ENCODE data around the gene RPS6KA1.

RPS6KA1 gene

DNA sequence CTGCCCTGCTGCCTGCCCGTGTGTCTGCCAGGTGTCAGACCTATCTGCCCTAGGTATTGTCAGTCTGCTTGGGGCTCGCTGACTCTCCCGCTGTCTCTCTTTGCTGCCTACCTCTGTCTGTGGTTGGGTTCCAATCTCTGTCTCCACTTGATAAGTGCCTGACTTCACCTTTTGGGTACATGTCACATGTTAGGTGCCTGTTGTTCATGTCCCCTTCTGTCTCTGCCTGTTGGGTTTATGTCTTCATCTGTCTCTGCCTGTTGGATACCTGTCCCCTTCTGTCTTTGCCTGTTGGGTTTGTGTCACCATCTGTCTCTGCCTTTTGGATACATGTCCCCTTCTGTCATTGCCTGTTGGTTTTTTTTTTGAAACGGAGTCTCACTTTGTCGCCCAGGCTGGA lies 14.6 kb downstream of the RPS6KA1 start:
- H3K36me3 ChIP-seq (ENCODE audit: low read depth): peaks cover 38% of the 10 kb centered on the region
- H3K9me3 ChIP-seq (ENCODE audit: severe bottlenecking): no peaks in the 10 kb centered on the region
- no peak for DNase-seq (ENCODE audit: low spot score)
- no peaks in the 10 kb centered on the region for H3K27me3 ChIP-seq (ENCODE audit: insufficient read depth, poor library complexity, severe bottlenecking)
- TF ChIP-seq, protein P1, sequence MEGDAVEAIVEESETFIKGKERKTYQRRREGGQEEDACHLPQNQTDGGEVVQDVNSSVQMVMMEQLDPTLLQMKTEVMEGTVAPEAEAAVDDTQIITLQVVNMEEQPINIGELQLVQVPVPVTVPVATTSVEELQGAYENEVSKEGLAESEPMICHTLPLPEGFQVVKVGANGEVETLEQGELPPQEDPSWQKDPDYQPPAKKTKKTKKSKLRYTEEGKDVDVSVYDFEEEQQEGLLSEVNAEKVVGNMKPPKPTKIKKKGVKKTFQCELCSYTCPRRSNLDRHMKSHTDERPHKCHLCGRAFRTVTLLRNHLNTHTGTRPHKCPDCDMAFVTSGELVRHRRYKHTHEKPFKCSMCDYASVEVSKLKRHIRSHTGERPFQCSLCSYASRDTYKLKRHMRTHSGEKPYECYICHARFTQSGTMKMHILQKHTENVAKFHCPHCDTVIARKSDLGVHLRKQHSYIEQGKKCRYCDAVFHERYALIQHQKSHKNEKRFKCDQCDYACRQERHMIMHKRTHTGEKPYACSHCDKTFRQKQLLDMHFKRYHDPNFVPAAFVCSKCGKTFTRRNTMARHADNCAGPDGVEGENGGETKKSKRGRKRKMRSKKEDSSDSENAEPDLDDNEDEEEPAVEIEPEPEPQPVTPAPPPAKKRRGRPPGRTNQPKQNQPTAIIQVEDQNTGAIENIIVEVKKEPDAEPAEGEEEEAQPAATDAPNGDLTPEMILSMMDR (IDR thresholded peaks at IDR 0.05; ENCODE audit: poor library complexity, severe bottlenecking): no peak
- peaks cover 22% of the 10 kb centered on the region for H3K4me1 ChIP-seq (ENCODE audit: insufficient read depth, poor library complexity, severe bottlenecking)
- no peak overlapping the region for H3K27ac ChIP-seq (ENCODE audit: poor library complexity, severe bottlenecking)
- no peak overlapping the region for H3K4me3 ChIP-seq (ENCODE audit: severe bottlenecking)
- ATAC-seq (ENCODE audit: low read depth): no peak

DNA sequence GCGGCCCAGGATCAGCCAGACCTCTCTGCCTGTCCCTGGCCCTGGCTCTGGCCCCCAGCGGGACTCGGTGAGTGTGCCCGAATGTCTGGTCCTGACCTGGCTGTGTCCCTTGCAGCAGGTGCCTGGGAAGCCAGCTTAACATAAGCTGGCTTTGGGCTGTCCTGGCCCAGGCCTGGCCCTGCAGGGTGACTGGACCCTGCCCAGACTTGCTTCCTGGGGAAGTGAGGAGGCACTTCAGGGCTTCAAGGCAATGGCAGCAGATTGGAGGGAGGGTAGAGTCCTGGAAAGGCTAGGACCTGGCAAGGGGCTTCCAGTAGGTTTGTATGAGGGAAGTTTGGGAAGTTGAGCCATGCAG lies 16.4 kb downstream of the RPS6KA1 start:
- DNase-seq (ENCODE audit: low spot score) (no peak), ATAC-seq (ENCODE audit: low read depth) (no peak)
- H3K36me3 ChIP-seq (ENCODE audit: low read depth): peaks cover 31% of the 10 kb centered on the region
- no peak overlapping the region for H3K27ac ChIP-seq (ENCODE audit: poor library complexity, severe bottlenecking)
- no peak overlapping the region for H3K4me3 ChIP-seq (ENCODE audit: severe bottlenecking)
- H3K27me3 ChIP-seq (ENCODE audit: insufficient read depth, poor library complexity, severe bottlenecking): no peaks in the 10 kb centered on the region
- TF ChIP-seq, protein P1 (IDR thresholded peaks at IDR 0.05; ENCODE audit: poor library complexity, severe bottlenecking): no peak
- peaks cover 22% of the 10 kb centered on the region for H3K4me1 ChIP-seq (ENCODE audit: insufficient read depth, poor library complexity, severe bottlenecking)
- no peaks in the 10 kb centered on the region for H3K9me3 ChIP-seq (ENCODE audit: severe bottlenecking)

DNA sequence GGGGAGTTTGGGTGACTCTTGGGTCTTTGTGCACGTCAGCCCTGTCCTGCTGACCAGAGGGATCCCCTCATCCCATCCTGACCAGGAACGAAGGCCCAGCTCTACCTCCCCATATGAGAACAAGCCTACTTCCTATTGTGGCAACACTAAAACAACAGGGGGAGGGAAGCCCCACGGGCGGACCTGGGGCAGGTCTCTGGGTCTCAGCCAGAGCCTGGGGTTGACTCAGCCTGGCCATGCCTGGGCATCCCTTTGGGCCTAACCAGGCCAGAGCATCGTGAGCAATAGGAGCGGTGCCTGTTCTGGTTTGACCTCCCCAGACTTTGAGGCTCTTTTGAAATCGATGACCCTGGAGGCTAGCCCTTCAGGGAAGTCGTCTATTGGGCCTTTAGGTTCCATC lies 16.8 kb downstream of the RPS6KA1 start:
- peaks cover 36% of the 10 kb centered on the region for H3K36me3 ChIP-seq (ENCODE audit: low read depth)
- H3K27me3 ChIP-seq (ENCODE audit: insufficient read depth, poor library complexity, severe bottlenecking): no peaks in the 10 kb centered on the region
- H3K4me1 ChIP-seq (ENCODE audit: insufficient read depth, poor library complexity, severe bottlenecking): peaks cover 22% of the 10 kb centered on the region
- no peaks in the 10 kb centered on the region for H3K9me3 ChIP-seq (ENCODE audit: severe bottlenecking)
- no peak overlapping the region for H3K27ac ChIP-seq (ENCODE audit: poor library complexity, severe bottlenecking)
- TF ChIP-seq, protein P1 (IDR thresholded peaks at IDR 0.05; ENCODE audit: poor library complexity, severe bottlenecking): no peak
- ATAC-seq (ENCODE audit: low read depth): peak; percentile 53; the same call in 2 of the 3 replicates
- DNase-seq (ENCODE audit: low spot score): no peak
- no peak overlapping the region for H3K4me3 ChIP-seq (ENCODE audit: severe bottlenecking)

DNA sequence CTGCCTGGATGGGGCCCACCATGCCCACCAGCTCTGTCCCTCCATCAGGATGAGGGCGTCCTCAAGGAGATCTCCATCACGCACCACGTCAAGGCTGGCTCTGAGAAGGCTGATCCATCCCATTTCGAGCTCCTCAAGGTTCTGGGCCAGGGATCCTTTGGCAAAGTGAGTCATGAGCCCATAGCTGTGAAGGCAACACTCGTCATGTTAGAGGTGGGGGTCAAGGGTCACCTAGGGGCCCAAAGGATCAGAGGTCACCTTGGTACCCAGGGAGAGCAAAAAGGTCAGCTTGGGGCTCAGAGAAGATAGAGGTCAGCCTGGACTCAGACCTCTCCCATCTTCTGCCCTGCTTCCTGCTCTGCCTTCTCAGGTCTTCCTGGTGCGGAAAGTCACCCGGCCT lies 17.3 kb downstream of the RPS6KA1 start:
- H3K4me3 ChIP-seq (ENCODE audit: severe bottlenecking): no peak overlapping the region
- no peak overlapping the region for H3K27ac ChIP-seq (ENCODE audit: poor library complexity, severe bottlenecking)
- TF ChIP-seq, protein P1 (IDR thresholded peaks at IDR 0.05; ENCODE audit: poor library complexity, severe bottlenecking): no peak
- peaks cover 18% of the 10 kb centered on the region for H3K4me1 ChIP-seq (ENCODE audit: insufficient read depth, poor library complexity, severe bottlenecking)
- no peaks in the 10 kb centered on the region for H3K9me3 ChIP-seq (ENCODE audit: severe bottlenecking)
- DNase-seq (ENCODE audit: low spot score) (no peak), ATAC-seq (ENCODE audit: low read depth) (no peak)
- H3K36me3 ChIP-seq (ENCODE audit: low read depth): peaks cover 40% of the 10 kb centered on the region
- no peaks in the 10 kb centered on the region for H3K27me3 ChIP-seq (ENCODE audit: insufficient read depth, poor library complexity, severe bottlenecking)

DNA sequence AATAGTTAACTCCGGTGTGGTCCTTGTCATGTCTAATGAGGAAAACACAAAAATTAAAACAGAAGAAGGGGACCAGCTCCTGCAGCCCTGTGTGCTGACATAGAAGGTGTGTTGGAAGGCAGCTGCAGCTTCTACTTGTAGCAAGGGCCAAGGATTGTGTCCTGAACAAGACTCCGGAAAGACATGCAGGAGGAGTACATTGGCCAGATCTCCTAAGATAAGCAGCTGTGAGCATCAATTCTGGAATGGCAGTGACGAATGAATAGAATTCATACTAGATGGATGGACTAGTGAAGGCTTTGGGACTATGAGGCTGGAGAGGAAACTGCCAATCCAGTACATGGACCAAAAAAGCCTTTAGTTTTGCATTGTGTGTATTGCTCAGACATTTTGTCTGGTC lies 19.3 kb downstream of the RPS6KA1 start:
- TF ChIP-seq, protein P1 (IDR thresholded peaks at IDR 0.05; ENCODE audit: poor library complexity, severe bottlenecking): no peak
- Histone ChIP-seq H3K27me3 (ENCODE audit: insufficient read depth, poor library complexity, severe bottlenecking) (no peaks in the 10 kb centered on the region), H3K9me3 (ENCODE audit: severe bottlenecking) (no peaks in the 10 kb centered on the region), H3K36me3 (ENCODE audit: low read depth) (peaks cover 58% of the 10 kb centered on the region), H3K4me3 (ENCODE audit: severe bottlenecking) (no peak overlapping the region), H3K27ac (ENCODE audit: poor library complexity, severe bottlenecking) (no peak overlapping the region), H3K4me1 (ENCODE audit: insufficient read depth, poor library complexity, severe bottlenecking) (peaks cover 12% of the 10 kb centered on the region)
- no peak for ATAC-seq (ENCODE audit: low read depth)
- DNase-seq (ENCODE audit: low spot score): no peak

Data from RWPE2 (cell line).